HUDEP-2 (cell line): ENCODE results near the gene ZFYVE9.
"Not testable (repeated sequence)": the region's sequence is repeated elsewhere in the genome, so short reads cannot be mapped to it uniquely, and the experiment has no call there.

ENCODE experiments used
- DNase-seq, 76 experiments: peaks; one replicate each; lab custom pipeline; 2025; ENCODE audit not compliant: unreplicated experiment in 76 of 76; lab: John Stamatoyannopoulos, UW

Gene ZFYVE9

DNA sequence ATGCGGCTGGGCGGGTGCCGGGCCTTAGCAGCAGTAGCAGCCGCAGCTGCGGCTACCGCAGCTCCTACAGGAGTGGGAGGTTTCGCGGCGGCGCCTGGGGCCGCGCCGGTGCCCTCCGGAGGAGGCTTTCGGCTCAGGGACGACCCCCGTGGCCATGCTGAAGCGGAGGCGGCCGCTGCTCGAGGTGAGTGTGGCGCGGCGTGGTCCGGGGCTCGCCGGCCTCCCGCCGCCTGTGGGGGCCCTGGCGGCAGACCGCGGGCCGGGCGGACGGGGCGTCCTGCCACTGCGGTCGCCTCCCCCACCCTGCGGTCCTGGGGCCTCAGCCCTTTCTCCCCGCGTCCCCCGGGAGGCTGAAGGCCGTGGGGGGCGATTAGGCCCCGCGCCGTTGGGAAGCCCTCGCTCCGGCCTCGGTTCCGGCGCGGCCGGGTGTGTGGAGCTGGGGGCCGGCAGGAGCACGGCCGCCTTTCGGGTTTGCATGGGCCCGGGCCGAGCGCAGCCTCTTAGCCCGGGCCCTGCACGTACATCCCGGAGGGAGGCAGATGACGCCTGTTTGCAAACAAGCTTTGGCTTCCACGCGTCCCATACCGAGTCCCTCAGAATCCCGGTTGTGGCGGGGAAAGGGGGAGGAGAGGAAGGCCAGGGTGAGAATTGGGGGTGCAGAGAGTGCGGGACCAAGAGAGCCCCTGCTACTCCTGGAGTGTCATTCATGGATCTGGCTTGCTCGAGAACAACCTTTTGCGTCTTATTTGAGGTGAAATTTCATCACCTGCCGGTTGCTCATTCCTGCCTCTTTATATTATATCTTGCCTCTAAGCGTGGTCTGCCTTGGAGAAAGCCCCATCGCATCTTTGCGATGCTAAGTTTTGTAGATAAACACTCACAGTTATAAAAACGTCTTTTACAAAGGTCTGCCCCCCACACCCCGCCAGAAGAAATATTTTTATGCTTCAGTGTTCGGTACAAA lies 613 bp downstream of the ZFYVE9 start:
- DNase-seq = peak in 35 of 76 experiments; percentile 3 to 62 (median 24)

DNA sequence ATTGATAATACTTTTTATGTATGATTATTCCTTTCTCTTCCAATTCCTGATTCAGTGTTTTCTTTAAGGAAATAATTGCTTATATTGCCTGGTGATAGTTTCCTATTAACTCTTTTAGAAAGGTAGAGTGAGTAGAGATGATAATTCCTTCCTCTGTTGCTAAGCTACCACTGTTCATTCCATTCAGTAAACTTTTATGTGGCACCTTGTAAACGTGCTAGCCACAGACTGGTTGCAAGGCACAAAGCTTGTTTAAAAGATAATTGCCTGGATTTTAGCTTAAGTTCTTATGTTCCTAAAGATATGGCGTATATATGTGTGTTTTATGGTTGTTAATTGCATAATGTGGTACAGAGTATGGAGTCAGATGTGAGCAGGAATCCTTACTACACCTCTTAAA lies 3.2 kb downstream of the ZFYVE9 start:
- no peak for DNase-seq

DNA sequence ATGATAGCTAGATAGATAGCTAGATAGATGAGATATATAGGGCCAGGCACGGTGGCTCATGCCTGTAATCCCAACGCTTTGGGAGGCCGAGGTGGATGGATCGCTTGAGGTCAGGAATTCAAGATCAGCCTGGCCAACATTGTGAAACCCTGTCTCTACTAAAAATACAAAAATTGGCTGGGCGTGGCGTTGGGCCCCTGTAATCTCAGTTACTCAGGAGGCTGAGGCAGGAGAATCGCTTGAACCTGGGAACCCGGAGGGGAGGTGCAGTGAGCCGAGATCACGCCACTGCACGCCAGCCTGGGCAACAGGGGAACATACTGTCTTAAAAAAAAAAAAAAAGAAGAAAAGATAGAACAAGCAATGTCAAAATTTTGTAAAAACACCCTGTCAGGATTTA lies 8.6 kb downstream of the ZFYVE9 start:
- DNase-seq = not testable (repeated sequence)

DNA sequence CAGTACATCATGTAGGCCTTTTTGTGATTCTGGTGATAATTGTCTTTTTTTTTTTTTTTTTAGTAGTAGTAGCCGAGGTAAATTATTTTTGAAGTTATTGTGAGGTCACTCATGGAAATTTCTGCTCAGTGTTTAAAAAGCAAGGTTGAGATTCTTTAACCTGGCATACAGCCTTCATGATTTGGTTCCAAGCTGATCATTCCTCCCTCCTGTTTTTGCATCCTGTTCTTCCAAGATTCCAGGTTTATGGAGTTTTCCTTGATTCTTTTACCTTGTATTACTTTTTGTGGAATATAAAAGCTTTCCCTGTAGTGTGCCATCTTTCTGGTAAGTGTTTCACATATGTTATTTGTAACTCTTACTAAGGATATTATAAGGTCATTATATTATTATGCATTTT lies 9.1 kb downstream of the ZFYVE9 start:
- DNase-seq = no peak

DNA sequence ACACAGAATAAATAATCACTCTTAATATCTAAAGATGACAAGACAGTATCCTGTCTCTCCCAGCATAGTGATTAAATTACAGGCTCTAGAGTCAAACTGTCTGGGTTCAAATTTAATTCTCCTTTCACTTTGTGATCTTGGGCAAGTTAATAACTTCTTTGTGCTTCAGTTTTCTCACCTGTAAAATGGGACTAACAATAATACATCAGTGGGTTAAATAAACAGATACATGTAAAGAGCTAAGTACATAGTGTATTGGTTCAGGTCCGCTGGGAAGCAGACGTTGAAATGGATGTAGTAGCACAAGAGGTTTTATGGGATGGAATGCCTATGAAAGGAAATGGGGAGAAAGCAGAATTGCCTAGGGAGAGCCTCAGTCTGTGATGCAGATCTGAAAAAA lies 10.7 kb downstream of the ZFYVE9 start:
- no peak for DNase-seq

DNA sequence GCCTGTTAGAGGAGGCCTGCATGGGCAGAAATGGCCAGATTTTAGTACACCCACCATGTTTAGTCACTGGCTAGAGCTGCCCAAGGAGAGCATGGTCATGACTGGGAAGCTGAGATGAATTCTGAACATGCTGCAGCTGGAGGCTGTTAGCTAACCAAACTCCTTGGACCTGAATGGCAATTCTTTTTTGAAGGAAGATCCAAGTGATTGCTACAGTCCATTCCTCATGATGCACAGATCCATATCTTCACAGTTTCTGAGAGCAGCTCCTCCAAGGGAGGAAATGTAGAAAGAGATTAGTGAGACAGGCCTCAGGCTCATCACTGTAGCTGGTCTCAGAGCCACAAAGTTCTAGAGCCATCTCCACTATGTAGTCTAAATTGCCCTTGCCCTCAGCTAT lies 11.1 kb downstream of the ZFYVE9 start:
- no peak for DNase-seq

DNA sequence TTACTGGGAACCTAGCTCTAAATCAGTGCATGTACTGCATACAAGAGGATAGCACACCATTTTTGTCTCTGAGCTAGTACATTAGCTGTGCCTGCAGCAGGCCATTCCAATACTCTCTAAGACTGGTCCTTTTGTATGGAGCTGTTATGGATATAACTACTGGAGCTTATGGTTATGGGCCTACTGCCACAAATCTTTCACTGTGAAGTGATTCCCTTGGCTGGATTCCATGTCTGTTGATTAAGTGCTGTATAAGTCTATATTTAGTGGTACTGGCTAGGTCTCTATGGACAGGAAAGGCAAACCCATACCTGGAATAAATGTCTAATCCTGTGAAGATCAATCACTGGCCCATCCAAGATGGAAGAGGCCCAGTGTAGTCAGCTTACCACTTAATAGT lies 12.0 kb downstream of the ZFYVE9 start:
- no peak for DNase-seq

DNA sequence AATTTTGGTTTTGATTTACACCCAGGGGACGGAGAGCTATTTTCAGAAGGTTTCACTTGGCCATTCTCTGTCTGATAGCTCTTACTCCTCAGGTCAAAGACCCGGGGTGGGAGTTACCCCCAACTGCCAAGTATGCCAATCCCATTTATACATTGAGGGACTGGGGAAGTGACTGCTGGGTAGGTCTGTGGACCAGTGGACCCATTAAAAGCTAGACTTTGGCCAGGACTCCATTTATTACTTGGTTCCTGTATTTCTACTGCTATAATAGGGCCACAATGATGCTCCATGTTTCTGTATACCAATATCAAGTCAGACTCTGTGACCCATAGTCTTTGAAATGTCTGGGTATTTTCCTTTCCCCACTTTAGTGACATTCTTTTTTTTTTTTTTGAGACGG lies 14.6 kb downstream of the ZFYVE9 start:
- DNase-seq = no peak

DNA sequence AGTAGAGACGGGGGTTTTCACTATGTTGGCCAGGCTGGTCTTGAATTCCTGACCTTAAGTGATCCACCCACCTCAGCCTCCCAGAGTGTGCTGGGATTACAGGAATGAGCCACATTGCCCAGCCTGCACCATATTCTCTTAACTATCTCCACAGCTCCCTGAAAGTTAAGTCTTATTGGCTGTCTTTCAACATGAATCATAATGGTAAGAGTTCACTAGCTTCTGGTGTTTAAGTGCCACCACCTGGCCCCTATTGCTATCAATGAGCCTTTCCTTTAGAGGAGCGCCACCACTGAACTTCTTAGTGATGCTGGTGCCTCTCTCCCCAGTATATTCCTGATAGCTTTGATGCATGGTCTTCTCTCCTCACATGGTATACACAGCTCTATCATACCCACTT lies 15.7 kb downstream of the ZFYVE9 start:
- no peak for DNase-seq

DNA sequence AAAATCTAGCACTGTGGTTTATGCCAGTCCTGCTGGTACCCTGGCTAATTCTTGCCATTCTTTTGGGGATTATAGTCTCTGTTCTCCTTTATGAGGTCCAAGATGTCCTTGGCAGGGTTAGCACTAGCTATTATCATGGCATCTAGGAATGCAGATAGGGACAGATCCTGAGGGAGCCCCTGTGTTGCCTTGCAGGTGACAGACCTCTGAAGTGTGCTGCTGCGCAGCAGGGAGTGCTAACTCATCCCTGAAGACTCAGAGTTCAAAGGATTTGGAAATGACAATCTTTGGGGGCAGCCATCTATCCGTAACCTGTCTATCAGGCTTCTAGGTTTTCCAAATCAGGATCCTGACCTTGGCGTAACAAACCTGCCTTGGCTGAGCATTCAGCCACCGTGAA lies 16.3 kb downstream of the ZFYVE9 start:
- DNase-seq = no peak

DNA sequence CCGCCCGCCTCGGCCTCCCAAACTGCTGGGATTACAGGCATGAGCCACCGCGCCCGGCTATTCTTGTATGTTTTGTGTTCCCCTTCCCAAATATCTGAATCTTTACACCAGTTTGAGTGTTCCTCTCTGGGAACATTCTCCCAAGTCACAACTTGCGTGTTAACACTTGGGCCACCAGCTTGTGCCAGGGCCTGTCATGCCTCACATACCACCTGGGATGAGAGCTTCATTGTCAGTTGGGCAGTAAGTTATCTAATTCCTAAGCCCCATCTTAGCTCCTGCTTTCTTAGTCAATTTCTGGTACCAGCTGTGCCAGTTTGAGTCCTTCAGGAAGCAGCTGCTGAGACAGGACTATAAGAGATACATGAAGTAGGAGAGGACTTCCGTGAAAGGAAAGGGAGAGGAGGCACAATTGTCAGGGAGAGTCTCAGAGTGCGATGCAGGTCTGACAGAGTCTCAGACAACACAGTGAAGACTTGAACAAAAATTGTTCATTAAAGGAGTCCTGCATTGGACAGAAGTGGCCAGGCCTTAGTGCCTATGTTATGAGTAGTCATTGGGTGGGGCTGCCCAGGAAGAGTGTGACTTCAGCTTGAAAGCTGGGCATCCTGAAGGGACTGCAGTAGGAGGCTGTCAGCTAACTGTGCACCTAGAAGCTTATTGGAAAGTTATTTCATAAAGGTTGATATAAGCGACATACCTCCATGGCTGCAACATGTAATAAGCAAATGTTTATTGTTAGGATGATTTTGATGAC lies 17.3 kb downstream of the ZFYVE9 start:
- no peak for DNase-seq

DNA sequence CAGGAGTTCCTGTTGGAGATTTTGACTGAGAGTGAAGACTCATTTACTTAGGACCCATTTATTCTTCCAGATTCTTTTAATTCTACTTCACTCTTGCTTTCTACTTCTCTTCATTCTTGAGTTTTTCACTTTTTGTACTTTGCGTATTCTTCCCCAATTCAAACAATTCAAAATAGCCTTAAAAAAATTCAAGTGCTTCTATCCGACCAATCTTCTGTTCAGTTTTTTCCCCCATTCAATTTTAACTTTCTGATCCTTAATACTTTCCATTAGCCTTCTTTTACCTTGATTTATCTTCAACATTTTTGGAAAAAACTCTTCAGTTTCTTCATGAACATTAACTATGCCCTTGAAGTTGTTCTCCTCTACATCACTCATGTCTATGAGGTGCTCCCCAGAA lies 21.1 kb downstream of the ZFYVE9 start:
- DNase-seq = no peak

DNA sequence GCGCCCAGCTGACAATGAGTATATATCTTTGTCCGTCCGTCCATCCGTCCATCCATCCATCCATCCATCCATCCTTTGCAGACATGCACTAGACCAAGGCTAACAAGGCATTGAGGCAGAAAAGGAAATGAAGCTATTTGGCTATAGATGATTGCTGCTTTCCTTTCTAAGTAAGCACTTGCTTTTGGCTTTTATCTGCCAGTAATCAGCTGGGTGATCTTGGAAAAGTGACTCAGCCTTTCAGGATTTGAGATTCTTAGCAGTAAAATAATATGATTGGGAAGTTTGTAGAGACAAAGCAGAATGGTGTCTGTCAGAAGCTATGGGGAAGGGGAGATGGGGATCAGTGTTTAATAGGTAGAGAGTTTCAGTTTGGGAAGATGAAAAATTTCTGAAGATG lies 22.7 kb downstream of the ZFYVE9 start:
- DNase-seq = no peak

DNA sequence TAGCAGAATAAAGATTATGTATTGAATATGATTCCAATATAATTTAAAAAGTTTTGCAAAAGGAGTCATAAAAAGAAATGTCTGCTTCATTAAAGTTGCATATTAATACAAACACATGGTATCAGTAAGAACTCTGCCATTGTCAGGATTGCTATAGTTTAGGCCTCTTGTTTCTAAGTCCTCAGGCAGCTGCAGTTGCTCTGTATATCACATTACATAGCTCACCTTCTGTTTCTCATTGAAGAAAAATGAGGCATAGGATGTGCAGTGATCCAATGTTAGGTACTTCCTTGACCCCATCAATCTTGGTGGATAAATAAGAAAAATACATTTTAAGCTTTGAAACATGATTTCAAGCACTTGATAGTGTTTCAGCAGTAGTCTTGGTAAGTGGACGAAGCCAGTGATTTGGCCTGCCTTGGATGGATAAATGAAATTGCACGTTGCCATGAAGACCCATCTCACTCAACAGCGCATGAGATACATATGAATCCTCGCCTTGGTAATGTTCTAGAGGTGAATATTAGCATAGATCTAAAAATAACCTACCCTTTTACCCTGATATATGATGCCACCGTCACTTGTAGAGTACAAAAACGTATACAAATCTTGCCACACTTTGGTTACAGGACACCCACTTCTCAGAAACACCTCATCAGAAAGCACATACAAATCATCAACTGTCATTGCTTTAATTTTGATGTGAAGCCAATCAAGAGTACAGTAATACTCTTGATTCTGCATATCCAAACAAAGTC lies 25.3 kb downstream of the ZFYVE9 start:
- DNase-seq = no peak

DNA sequence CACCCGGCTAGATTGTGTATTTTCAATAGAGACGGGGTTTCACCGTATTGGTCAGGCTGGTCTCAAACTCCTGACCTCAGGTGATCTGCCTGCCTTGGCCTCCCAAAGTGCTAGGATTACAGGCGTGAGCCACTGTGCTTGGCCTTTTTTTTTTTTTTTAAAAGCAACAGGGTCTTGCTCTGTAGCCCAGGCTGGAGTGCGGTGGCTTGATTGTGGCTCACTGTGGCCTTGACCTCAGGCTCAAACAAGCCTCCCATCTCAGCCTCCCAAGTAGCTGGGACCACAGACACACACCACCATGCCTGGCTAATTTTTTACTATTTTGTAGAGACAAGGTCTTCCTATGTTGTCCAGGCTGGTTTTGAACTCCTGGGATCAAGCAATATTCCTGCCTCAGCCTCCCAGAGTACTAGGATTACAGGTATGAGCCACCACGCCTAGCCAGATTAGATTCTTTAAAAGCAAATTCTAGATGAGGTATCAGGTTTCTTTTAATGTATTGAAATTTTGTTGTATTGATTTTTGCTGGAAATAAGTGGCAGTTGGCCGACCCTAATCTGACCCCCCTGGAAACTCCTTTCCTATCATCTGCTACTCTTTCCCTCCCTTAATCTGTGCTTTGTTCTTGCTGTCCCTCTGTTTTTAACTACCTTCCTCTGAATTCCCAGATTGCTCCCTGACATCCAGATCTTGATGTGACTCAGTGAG lies 26.6 kb downstream of the ZFYVE9 start:
- DNase-seq = no peak

DNA sequence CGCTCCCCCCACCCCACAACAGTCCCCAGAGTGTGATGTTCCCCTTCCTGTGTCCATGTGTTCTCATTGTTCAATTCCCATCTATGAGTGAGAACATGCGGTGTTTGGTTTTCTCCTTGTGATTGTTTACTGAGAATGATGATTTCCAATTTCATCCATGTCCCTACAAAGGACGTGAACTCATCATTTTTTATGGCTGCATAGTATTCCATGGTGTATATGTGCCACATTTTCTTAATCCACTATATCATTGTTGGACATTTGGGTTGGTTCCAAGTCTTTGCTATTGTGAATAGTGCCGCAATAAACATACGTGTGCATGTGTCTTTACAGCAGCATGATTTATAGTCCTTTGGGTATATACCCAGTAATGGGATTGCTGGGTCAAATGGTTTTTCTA lies 29.3 kb downstream of the ZFYVE9 start:
- DNase-seq = not testable (repeated sequence)

DNA sequence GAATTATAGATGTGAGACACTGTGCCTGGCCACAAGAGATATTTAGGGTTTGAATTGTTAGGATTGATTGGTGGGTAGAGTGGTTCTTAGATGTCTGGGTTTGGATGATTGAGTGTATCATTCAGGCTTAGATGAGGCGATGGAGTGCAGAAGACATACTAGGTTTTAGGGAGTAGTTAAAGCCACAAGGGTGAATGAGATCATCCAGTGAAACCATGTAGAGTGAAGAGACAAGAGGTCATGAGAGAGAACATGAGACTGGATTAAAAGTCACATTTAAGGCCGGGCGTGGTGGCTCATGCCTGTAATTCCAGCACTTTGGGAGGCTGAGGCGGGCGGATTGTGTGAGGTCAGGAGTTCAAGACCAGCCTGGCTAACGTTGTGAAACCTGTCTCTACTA lies 37.2 kb downstream of the ZFYVE9 start:
- DNase-seq = no peak

DNA sequence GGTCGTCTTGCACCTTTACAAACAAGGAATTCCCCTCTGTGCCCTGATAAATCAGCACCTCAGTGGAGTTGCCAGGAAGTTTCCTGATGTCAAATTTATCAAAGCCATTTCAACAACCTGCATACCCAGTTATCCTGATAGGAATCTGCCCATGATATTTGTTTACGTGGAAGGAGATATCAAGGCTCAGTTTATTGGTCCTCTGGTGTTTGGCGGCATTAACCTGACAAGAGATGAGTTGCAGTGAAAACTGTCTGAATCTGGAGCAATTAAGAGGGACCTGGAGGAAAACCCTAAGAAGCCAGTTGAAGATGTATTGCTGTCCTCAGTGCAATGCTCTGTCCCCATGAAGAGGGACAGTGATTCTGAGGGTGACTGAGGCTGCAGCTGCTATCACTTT lies 38.3 kb downstream of the ZFYVE9 start:
- no peak for DNase-seq

DNA sequence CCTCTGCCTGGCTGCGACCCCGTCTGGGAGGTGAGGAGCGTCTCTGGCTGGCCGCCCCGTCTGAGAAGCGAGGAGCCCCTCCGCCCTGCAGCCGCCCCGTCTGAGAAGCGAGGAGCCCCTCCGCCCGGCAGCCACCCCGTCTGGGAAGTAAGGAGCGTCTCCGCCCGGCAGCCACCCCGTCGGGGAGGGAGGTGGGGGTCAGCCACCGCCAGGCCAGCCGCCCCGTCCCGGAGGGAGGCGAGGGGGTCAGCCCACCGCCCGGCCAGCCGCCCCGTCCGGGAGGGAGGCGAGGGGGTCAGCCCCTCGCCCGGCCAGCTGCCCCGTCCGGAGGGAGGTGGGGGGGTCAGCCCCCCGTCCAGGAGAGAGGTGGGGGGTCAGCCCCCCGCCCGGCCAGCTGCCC lies 39.9 kb downstream of the ZFYVE9 start:
- not testable (repeated sequence) for DNase-seq

DNA sequence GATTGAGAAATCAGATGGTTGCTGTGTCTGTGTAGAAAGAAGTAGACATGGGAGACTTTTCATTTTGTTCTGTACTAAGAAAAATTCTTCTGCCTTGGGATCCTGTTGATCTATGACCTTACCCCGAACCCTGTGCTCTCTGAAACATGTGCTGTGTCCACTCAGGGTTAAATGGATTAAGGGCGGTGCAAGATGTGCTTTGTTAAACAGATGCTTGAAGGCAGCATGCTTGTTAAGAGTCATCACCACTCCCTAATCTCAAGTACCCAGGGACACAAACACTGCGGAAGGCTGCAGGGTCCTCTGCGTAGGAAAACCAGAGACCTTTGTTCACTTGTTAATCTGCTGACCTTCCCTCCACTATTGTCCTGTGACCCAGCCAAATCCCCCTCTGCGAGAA lies 40.4 kb downstream of the ZFYVE9 start:
- DNase-seq = not testable (repeated sequence)
